ENCODE results near the gene ZNF430.

DNA sequence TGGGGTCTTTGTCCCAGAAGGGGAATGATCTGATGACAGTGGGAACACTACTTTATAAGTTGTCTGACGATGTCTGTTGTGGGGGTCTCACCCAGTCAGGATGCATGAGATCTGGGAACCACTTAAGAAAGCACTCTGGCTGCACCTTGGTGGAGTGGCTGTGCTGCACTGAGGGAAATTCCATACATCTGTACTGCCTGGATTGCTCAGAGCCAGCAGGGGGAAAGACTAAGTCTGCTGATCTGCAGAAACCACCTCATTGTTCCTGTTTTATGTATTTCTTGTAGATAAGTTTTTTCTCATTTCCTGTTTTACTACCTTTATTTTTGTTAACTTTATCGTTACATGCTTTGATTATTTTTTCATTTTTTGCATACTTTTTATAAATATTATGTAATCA lies 27.3 kb downstream of the ZNF430 start:
- TF ChIP-seq, protein P1, sequence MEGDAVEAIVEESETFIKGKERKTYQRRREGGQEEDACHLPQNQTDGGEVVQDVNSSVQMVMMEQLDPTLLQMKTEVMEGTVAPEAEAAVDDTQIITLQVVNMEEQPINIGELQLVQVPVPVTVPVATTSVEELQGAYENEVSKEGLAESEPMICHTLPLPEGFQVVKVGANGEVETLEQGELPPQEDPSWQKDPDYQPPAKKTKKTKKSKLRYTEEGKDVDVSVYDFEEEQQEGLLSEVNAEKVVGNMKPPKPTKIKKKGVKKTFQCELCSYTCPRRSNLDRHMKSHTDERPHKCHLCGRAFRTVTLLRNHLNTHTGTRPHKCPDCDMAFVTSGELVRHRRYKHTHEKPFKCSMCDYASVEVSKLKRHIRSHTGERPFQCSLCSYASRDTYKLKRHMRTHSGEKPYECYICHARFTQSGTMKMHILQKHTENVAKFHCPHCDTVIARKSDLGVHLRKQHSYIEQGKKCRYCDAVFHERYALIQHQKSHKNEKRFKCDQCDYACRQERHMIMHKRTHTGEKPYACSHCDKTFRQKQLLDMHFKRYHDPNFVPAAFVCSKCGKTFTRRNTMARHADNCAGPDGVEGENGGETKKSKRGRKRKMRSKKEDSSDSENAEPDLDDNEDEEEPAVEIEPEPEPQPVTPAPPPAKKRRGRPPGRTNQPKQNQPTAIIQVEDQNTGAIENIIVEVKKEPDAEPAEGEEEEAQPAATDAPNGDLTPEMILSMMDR (conservative IDR thresholded peaks at IDR 0.05; ENCODE audit: low read depth in 2 of 2) = no peak
- TF ChIP-seq, protein P2, sequence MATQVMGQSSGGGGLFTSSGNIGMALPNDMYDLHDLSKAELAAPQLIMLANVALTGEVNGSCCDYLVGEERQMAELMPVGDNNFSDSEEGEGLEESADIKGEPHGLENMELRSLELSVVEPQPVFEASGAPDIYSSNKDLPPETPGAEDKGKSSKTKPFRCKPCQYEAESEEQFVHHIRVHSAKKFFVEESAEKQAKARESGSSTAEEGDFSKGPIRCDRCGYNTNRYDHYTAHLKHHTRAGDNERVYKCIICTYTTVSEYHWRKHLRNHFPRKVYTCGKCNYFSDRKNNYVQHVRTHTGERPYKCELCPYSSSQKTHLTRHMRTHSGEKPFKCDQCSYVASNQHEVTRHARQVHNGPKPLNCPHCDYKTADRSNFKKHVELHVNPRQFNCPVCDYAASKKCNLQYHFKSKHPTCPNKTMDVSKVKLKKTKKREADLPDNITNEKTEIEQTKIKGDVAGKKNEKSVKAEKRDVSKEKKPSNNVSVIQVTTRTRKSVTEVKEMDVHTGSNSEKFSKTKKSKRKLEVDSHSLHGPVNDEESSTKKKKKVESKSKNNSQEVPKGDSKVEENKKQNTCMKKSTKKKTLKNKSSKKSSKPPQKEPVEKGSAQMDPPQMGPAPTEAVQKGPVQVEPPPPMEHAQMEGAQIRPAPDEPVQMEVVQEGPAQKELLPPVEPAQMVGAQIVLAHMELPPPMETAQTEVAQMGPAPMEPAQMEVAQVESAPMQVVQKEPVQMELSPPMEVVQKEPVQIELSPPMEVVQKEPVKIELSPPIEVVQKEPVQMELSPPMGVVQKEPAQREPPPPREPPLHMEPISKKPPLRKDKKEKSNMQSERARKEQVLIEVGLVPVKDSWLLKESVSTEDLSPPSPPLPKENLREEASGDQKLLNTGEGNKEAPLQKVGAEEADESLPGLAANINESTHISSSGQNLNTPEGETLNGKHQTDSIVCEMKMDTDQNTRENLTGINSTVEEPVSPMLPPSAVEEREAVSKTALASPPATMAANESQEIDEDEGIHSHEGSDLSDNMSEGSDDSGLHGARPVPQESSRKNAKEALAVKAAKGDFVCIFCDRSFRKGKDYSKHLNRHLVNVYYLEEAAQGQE (IDR thresholded peaks at IDR 0.05; ENCODE audit: unreplicated experiment) = no peak
- TF ChIP-seq STAT1 (IDR thresholded peaks at IDR 0.05; ENCODE audit: unreplicated experiment) = no peak
- no peak for TF ChIP-seq POLR2AphosphoS5 (IDR thresholded peaks at IDR 0.05; ENCODE audit: low read depth)
- no peak for TF ChIP-seq EZH2 (IDR thresholded peaks at IDR 0.05; ENCODE audit: low read depth, unreplicated experiment)
- TF ChIP-seq EZH2phosphoT487 (IDR thresholded peaks at IDR 0.05; ENCODE audit: unreplicated experiment) = no peak
- TF ChIP-seq ZNF114 (CRISPR knock-in tag; IDR thresholded peaks at IDR 0.05) = no peak
- TF ChIP-seq, protein P3, sequence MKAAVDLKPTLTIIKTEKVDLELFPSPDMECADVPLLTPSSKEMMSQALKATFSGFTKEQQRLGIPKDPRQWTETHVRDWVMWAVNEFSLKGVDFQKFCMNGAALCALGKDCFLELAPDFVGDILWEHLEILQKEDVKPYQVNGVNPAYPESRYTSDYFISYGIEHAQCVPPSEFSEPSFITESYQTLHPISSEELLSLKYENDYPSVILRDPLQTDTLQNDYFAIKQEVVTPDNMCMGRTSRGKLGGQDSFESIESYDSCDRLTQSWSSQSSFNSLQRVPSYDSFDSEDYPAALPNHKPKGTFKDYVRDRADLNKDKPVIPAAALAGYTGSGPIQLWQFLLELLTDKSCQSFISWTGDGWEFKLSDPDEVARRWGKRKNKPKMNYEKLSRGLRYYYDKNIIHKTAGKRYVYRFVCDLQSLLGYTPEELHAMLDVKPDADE (IDR thresholded peaks at IDR 0.05) = no peak

Data from GM23338 (cell line).